HFFc6 (cell line): Measurements from ENCODE around the gene HCK. TPM values are rescaled to one million over a fixed set of nuclear protein-coding genes. Genes with fewer than 3 reads are reported as not detected.

Experiments used
- DNase-seq: peaks from one replicate; pipeline ENCODE4 v3.0.0-alpha.2; 2018
- H3K27ac Mint-ChIP-seq: 2 replicates; pipeline ENCODE4 v1.8.0; 2020; ENCODE audit warnings: mild to moderate bottlenecking, mixed read lengths
- H3K27me3 Mint-ChIP-seq: 2 replicates; pipeline ENCODE4 v1.8.0; 2021; ENCODE audit warnings: mild to moderate bottlenecking, moderate library complexity, mixed read lengths; ENCODE audit not compliant: insufficient read depth
- H3K36me3 Mint-ChIP-seq: 2 replicates; pipeline ENCODE4 v1.8.0; 2021; ENCODE audit warnings: low read depth, mixed read lengths
- H3K4me1 Mint-ChIP-seq: 2 replicates; pipeline ENCODE4 v1.8.0; 2020; ENCODE audit warnings: low read depth, mixed read lengths
- H3K4me3 Mint-ChIP-seq: 2 replicates; pipeline ENCODE4 v1.8.0; 2020; ENCODE audit warnings: mild to moderate bottlenecking, moderate library complexity, mixed read lengths
- H3K9me3 Mint-ChIP-seq: 2 replicates; pipeline ENCODE4 v1.8.0; 2020; ENCODE audit warnings: mild to moderate bottlenecking, mixed read lengths
- CTCF ChIP-seq: fragments of 200-600 bp; sonication (generic); IDR thresholded peaks from 2 replicates; pipeline ENCODE4 v1.5.0; 2021; ENCODE audit warnings: antibody characterized with exemption, mild to moderate bottlenecking
- total RNA-seq, 6 experiments: library from RNA; stranded (reverse); fragmentation: NEBNext Ultra II Directional; extraction: Animal tissue kit (Norgen Biotek cat#: 25700); gene quantifications; 2 replicates in 1 of 6; 3 replicates in 5 of 6; pipeline ENCODE4 v1.2.3, GENCODE V29; 2021

HCK gene
- total RNA-seq, 6 experiments from 2014 or later = not detected

- Mint-ChIP-seq H3K27ac (no peak overlapping the region), H3K9me3 (no peaks in the 10 kb centered on the region), H3K36me3 (0 out of 2 replicates have a peak, but pooled peaks cover 6% of the 10 kb centered on the region), H3K27me3 (peaks cover 40% of the 10 kb centered on the region), H3K4me1 (no peaks in the 10 kb centered on the region), H3K4me3 (no peak overlapping the region)
- no peak for TF ChIP-seq CTCF
- DNase-seq = no peak
Observed at GRCh38 chr20:32050324-32050841, 1.7 kb upstream of the HCK start.

- Mint-ChIP-seq H3K9me3 (no peaks in the 10 kb centered on the region), H3K27me3 (peaks cover 39% of the 10 kb centered on the region), H3K4me1 (no peaks in the 10 kb centered on the region), H3K36me3 (0 out of 2 replicates have a peak, but pooled peaks cover 6% of the 10 kb centered on the region), H3K4me3 (no peak overlapping the region), H3K27ac (no peak overlapping the region)
- no peak for DNase-seq
- TF ChIP-seq CTCF = no peak
Observed at GRCh38 chr20:32050851-32051556, 1.0 kb upstream of the HCK start.

- no peak for DNase-seq
- Mint-ChIP-seq H3K27me3 (peaks cover 42% of the 10 kb centered on the region), H3K36me3 (0 out of 2 replicates have a peak, but pooled peaks cover 6% of the 10 kb centered on the region), H3K27ac (no peak overlapping the region), H3K4me3 (no peak overlapping the region), H3K9me3 (no peaks in the 10 kb centered on the region), H3K4me1 (no peaks in the 10 kb centered on the region)
- no peak for TF ChIP-seq CTCF
Observed at GRCh38 chr20:32051720-32052089, 337 bp upstream of the HCK start.

GRCh38 chr20:32052778-32053362 lies 828 bp downstream of the HCK start:
- no peak for DNase-seq
- no peaks in the 10 kb centered on the region for H3K4me1 Mint-ChIP-seq
- peaks cover 47% of the 10 kb centered on the region for H3K27me3 Mint-ChIP-seq
- no peak for TF ChIP-seq CTCF
- 0 out of 2 replicates have a peak, but pooled peaks cover 6% of the 10 kb centered on the region for H3K36me3 Mint-ChIP-seq
- no peak overlapping the region for H3K4me3 Mint-ChIP-seq
- H3K27ac Mint-ChIP-seq = no peak overlapping the region
- H3K9me3 Mint-ChIP-seq = no peaks in the 10 kb centered on the region

GRCh38 chr20:32053648-32054047 lies 1.6 kb downstream of the HCK start:
- TF ChIP-seq CTCF = no peak
- H3K36me3 Mint-ChIP-seq = 0 out of 2 replicates have a peak, but pooled peaks cover 6% of the 10 kb centered on the region
- no peak overlapping the region for H3K4me3 Mint-ChIP-seq
- H3K27me3 Mint-ChIP-seq = peaks cover 54% of the 10 kb centered on the region
- H3K27ac Mint-ChIP-seq = no peak overlapping the region
- H3K4me1 Mint-ChIP-seq = no peaks in the 10 kb centered on the region
- no peak for DNase-seq
- no peaks in the 10 kb centered on the region for H3K9me3 Mint-ChIP-seq
